Measurements from ENCODE around the gene WAPL. TPM values are rescaled to one million over a fixed set of nuclear protein-coding genes. Genes with fewer than 3 reads are reported as not detected.
"Not testable (repeated sequence)": the region's sequence is repeated elsewhere in the genome, so short reads cannot be mapped to it uniquely, and the experiment has no call there.

The WAPL gene
- total and polyA plus RNA-seq, 8 donors: 11.7 to 100 (median 21.1) TPM

GRCh38 chr10:86390337-86391120, 131.1 kb downstream of the WAPL start:
- H3K36me3 ChIP-seq: no peaks in the 10 kb centered on the region
- no peak overlapping the region for H3K27ac ChIP-seq
- intact Hi-C loops (cut with DNase I; ENCODE audit: low total_unique reads): no loop called here
- DNase-seq: no peak
- WGBS, 5 donors: 78 to 89% (median 88%) methylated on average over 14 of the region's 14 CpGs
- H3K4me1 ChIP-seq: peaks cover 0 to 13% (median 11%) of the 10 kb centered on the region in 4 donors
- TF ChIP-seq EP300 (IDR thresholded peaks at IDR 0.05) (no peak), POLR2AphosphoS5 (IDR thresholded peaks at IDR 0.05) (no peak), POLR2A (IDR thresholded peaks at IDR 0.05) (no peak)
- TF ChIP-seq, protein P1, sequence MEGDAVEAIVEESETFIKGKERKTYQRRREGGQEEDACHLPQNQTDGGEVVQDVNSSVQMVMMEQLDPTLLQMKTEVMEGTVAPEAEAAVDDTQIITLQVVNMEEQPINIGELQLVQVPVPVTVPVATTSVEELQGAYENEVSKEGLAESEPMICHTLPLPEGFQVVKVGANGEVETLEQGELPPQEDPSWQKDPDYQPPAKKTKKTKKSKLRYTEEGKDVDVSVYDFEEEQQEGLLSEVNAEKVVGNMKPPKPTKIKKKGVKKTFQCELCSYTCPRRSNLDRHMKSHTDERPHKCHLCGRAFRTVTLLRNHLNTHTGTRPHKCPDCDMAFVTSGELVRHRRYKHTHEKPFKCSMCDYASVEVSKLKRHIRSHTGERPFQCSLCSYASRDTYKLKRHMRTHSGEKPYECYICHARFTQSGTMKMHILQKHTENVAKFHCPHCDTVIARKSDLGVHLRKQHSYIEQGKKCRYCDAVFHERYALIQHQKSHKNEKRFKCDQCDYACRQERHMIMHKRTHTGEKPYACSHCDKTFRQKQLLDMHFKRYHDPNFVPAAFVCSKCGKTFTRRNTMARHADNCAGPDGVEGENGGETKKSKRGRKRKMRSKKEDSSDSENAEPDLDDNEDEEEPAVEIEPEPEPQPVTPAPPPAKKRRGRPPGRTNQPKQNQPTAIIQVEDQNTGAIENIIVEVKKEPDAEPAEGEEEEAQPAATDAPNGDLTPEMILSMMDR (IDR thresholded peaks at IDR 0.05): no peak
- no peaks in the 10 kb centered on the region for H3K9me3 ChIP-seq
- H3K4me3 ChIP-seq: no peak overlapping the region
- H3K27me3 ChIP-seq: peaks cover 0 to 54% (median 20%) of the 10 kb centered on the region in 3 donors

GRCh38 chr10:86389441-86390193, 132.0 kb downstream of the WAPL start:
- no peak for TF ChIP-seq POLR2AphosphoS5 (IDR thresholded peaks at IDR 0.05)
- TF ChIP-seq, protein P1 (IDR thresholded peaks at IDR 0.05): no peak
- no peak for TF ChIP-seq POLR2A (IDR thresholded peaks at IDR 0.05)
- no peak for TF ChIP-seq EP300 (IDR thresholded peaks at IDR 0.05)
- H3K4me3 ChIP-seq: peak overlapping the region; percentile 30 to 49 (median 40)
- WGBS, 5 donors: 15 to 36% (median 17%) methylated on average over 28 to 53 of the region's 53 CpGs
- H3K36me3 ChIP-seq: no peaks in the 10 kb centered on the region
- no peak overlapping the region for H3K27ac ChIP-seq
- no peaks in the 10 kb centered on the region for H3K9me3 ChIP-seq
- intact Hi-C loops (cut with DNase I; ENCODE audit: low total_unique reads): no loop called here
- peak; percentile 74 to 82 for DNase-seq
- peaks cover 0 to 54% (median 20%) of the 10 kb centered on the region in 3 donors for H3K27me3 ChIP-seq
- H3K4me1 ChIP-seq: peaks cover 0 to 13% (median 11%) of the 10 kb centered on the region in 4 donors

DNA sequence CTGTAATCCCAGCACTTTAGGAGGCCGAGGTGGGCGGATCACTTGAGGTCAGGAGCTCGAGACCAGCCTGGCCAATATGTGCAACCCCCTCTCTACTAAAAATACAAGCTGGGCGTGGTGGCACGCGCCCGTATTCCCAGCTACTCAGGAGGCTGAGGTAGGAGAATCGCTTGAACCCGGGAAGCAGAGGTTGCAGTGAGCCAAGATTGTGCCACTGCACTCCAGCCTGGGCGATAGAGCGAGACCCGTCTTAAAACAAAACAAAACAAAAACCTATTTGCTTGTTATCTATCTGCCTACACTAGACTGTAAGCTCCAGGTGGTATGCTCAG, 132.5 kb downstream of the WAPL start:
- Histone ChIP-seq H3K27me3 (peaks cover 0 to 57% (median 20%) of the 10 kb centered on the region in 3 donors), H3K4me1 (peaks cover 0 to 13% (median 11%) of the 10 kb centered on the region in 4 donors), H3K4me3 (peak overlapping the region; percentile 30 to 49 (median 40))
- DNase-seq; H3K9me3 ChIP-seq; H3K27ac ChIP-seq; intact Hi-C loops (cut with DNase I; ENCODE audit: low total_unique reads); H3K36me3 ChIP-seq: not testable (repeated sequence)
- WGBS, 5 donors: 8 to 37% (median 29%) methylated on average over 2 to 12 of the region's 12 CpGs

GRCh38 chr10:86388119-86388704, 133.4 kb downstream of the WAPL start:
- Histone ChIP-seq H3K27me3 (peaks cover 0 to 57% (median 20%) of the 10 kb centered on the region in 3 donors), H3K36me3 (no peaks in the 10 kb centered on the region), H3K4me1 (peaks cover 0 to 13% (median 11%) of the 10 kb centered on the region in 4 donors), H3K4me3 (no peak overlapping the region), H3K9me3 (no peaks in the 10 kb centered on the region), H3K27ac (no peak overlapping the region)
- TF ChIP-seq POLR2A (IDR thresholded peaks at IDR 0.05): no peak
- TF ChIP-seq EP300 (IDR thresholded peaks at IDR 0.05): no peak
- TF ChIP-seq, protein P1 (IDR thresholded peaks at IDR 0.05): no peak
- no peak for TF ChIP-seq POLR2AphosphoS5 (IDR thresholded peaks at IDR 0.05)
- intact Hi-C loops (cut with DNase I; ENCODE audit: low total_unique reads): no loop called here
- 46 to 60% (median 53%) methylated on average over 13 of the region's 13 CpGs for WGBS, 5 donors
- no peak for DNase-seq
